ENCODE results near the gene PRUNE2. TPM values are rescaled to one million over a fixed set of nuclear protein-coding genes. Genes with fewer than 3 reads are reported as not detected.

PRUNE2 gene
- polyA plus RNA-seq, 1 donor (not counting 4 experiments of a cell fraction or from before 2014, with no cell fraction given), result 0.41 TPM

DNA sequence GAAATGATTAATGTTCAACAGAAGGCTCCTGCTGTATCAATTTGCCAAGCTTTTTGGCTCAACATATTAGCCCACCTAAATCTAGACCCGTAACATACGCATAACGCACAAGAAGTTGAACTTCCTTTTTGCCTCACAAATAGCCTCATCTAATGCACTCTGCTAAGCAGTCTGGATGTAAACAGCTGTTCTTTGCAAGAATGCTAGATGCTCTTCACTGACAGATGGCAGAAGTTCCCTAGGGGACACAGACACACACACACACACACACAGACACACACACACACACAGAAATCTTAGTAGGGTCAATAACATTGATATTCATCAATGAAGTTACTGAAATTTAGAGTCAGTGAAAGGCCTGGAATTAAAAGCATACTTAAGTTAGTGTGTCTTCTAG lies 154.9 kb downstream of the PRUNE2 start:
- H3K9me3 ChIP-seq (ENCODE audit: control insufficient read depth, low read depth, low read length), result no peaks in the 10 kb centered on the region
- no peak overlapping the region for H2AFZ ChIP-seq (ENCODE audit: control insufficient read depth, low read length)
- FAIRE-seq (no peak), DNase-seq (ENCODE audit: low read depth, low spot score) (no peak)
- dilution Hi-C loops (cut with MboI; ENCODE audit: extremely low pct_ligation_motif_present, low sequenced_read_pairs), result no loop called here
- no peak overlapping the region for H3K9ac ChIP-seq (ENCODE audit: control insufficient read depth, extremely low read depth, insufficient read depth, low read length)
- TF ChIP-seq, protein P1, sequence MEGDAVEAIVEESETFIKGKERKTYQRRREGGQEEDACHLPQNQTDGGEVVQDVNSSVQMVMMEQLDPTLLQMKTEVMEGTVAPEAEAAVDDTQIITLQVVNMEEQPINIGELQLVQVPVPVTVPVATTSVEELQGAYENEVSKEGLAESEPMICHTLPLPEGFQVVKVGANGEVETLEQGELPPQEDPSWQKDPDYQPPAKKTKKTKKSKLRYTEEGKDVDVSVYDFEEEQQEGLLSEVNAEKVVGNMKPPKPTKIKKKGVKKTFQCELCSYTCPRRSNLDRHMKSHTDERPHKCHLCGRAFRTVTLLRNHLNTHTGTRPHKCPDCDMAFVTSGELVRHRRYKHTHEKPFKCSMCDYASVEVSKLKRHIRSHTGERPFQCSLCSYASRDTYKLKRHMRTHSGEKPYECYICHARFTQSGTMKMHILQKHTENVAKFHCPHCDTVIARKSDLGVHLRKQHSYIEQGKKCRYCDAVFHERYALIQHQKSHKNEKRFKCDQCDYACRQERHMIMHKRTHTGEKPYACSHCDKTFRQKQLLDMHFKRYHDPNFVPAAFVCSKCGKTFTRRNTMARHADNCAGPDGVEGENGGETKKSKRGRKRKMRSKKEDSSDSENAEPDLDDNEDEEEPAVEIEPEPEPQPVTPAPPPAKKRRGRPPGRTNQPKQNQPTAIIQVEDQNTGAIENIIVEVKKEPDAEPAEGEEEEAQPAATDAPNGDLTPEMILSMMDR (optimal IDR thresholded peaks at IDR 0.05 in 1 of 3, IDR thresholded peaks at IDR 0.05 in 1 of 3, conservative IDR thresholded peaks at IDR 0.05 in 1 of 3; ENCODE audit: extremely low read depth in 1 of 3, insufficient read depth in 2 of 3, low read length in 3 of 3), result no peak
- no peak for TF ChIP-seq EZH2 (IDR thresholded peaks at IDR 0.05; ENCODE audit: low read length)
- no peaks in the 10 kb centered on the region for H3K79me2 ChIP-seq (ENCODE audit: control insufficient read depth, insufficient read depth, low read length)
- H3K4me3 ChIP-seq (ENCODE audit: control insufficient read depth in 2 of 3, extremely low read depth in 1 of 3, insufficient read depth in 2 of 3, low read depth in 1 of 3, low read length in 3 of 3), result no peak overlapping the region
- H3K4me1 ChIP-seq (ENCODE audit: control insufficient read depth, extremely low read depth, insufficient read depth, low read length), result no peaks in the 10 kb centered on the region
- no peak overlapping the region for H3K4me2 ChIP-seq (ENCODE audit: control insufficient read depth, extremely low read depth, insufficient read depth, low read depth, low read length)
- H4K20me1 ChIP-seq (ENCODE audit: control insufficient read depth, extremely low read depth, insufficient read depth, low read length), result no peaks in the 10 kb centered on the region
- H3K27me3 ChIP-seq (ENCODE audit: control insufficient read depth, extremely low read depth, insufficient read depth, low read length), result no peaks in the 10 kb centered on the region
- no peaks in the 10 kb centered on the region for H3K9me1 ChIP-seq (ENCODE audit: control insufficient read depth, extremely low read depth, insufficient read depth, low read length)
- no peak overlapping the region for H3K27ac ChIP-seq (ENCODE audit: control insufficient read depth, insufficient read depth, low read length)
- H3K36me3 ChIP-seq (ENCODE audit: control insufficient read depth in 2 of 2, extremely low read depth in 1 of 2, insufficient read depth in 2 of 2, low read length in 2 of 2), result no peaks in the 10 kb centered on the region

DNA sequence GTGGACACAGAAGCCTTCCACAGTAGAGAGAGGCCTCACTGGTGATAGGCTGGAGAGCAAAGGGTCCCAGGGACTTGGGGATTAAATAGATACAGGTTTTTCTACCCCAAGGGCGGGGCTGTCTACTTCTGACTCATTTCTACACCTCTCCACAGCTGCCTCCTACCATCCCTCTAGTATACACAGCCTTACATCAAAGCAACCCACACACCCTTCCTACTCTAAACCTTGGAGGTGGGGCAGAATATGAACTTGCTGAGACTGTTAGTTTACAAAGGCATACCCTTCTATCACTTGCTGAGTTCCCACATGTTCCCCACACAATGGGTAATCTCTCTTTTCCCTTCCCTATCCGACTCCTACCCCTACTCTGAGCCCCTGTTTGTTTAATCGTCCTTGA lies 161.6 kb downstream of the PRUNE2 start:
- DNase-seq (ENCODE audit: low read depth, low spot score) (no peak), FAIRE-seq (no peak)
- H2AFZ ChIP-seq (ENCODE audit: control insufficient read depth, low read length), result no peak overlapping the region
- no peak for TF ChIP-seq EZH2 (IDR thresholded peaks at IDR 0.05; ENCODE audit: low read length)
- TF ChIP-seq, protein P1 (optimal IDR thresholded peaks at IDR 0.05 in 1 of 3, IDR thresholded peaks at IDR 0.05 in 1 of 3, conservative IDR thresholded peaks at IDR 0.05 in 1 of 3; ENCODE audit: extremely low read depth in 1 of 3, insufficient read depth in 2 of 3, low read length in 3 of 3), result no peak
- H4K20me1 ChIP-seq (ENCODE audit: control insufficient read depth, extremely low read depth, insufficient read depth, low read length), result no peaks in the 10 kb centered on the region
- H3K9me3 ChIP-seq (ENCODE audit: control insufficient read depth, low read depth, low read length), result no peaks in the 10 kb centered on the region
- no peaks in the 10 kb centered on the region for H3K9me1 ChIP-seq (ENCODE audit: control insufficient read depth, extremely low read depth, insufficient read depth, low read length)
- no peak overlapping the region for H3K4me2 ChIP-seq (ENCODE audit: control insufficient read depth, extremely low read depth, insufficient read depth, low read depth, low read length)
- H3K36me3 ChIP-seq (ENCODE audit: control insufficient read depth in 2 of 2, extremely low read depth in 1 of 2, insufficient read depth in 2 of 2, low read length in 2 of 2), result no peaks in the 10 kb centered on the region
- H3K27ac ChIP-seq (ENCODE audit: control insufficient read depth, insufficient read depth, low read length), result no peak overlapping the region
- H3K9ac ChIP-seq (ENCODE audit: control insufficient read depth, extremely low read depth, insufficient read depth, low read length), result no peak overlapping the region
- no peaks in the 10 kb centered on the region for H3K4me1 ChIP-seq (ENCODE audit: control insufficient read depth, extremely low read depth, insufficient read depth, low read length)
- H3K79me2 ChIP-seq (ENCODE audit: control insufficient read depth, insufficient read depth, low read length), result no peaks in the 10 kb centered on the region
- dilution Hi-C loops (cut with MboI; ENCODE audit: extremely low pct_ligation_motif_present, low sequenced_read_pairs), result no loop called here
- H3K4me3 ChIP-seq (ENCODE audit: control insufficient read depth in 2 of 3, extremely low read depth in 1 of 3, insufficient read depth in 2 of 3, low read depth in 1 of 3, low read length in 3 of 3), result no peak overlapping the region
- no peaks in the 10 kb centered on the region for H3K27me3 ChIP-seq (ENCODE audit: control insufficient read depth, extremely low read depth, insufficient read depth, low read length)

All from keratinocyte (primary cell).